ENCODE results near the gene BHLHE23.

The BHLHE23 gene

DNA sequence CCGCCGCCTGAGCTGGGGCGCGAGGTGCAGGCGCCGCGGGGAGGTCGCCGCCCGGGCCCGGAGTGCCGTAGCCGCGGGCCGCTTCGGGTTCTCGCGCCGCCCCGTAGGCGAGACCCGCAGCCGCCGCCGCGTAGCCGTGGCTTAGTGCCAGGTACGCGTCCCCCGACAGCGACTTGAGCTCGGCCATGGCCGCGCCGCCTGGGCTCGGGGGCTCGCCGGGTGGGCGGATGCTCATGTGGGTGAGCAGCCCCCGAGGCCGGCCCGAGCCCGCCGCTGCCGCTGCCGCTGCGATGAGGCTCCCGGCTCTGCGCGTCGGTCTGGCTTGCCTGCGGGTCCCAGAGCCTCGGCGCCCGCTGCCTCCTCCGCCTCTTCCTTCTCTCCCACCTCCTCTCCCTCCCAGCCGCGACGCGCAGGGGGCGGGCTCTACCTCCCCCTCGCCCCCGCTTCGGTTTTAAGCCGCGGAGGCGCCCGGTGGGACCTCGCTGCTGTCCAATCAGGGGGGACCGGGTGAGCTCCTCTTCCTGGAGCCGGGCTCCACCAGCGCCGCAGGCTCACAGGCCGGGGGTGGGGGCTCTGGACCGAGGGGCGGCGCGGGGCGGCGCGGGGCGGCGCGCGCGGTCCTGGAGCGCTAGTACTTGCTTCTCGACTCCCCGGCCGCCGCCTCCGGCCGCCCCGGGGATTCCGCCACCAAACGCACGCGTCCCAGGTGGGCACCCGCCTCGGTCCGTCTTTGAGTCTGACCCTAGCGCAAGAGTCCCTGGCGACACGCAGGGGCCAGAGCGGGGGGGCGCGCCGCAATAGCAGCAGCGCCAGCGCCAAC lies at the start of gene BHLHE23:
Gene BHLHE23 (minus strand): TSS at position 425 of the 820 bp plus-strand sequence. CDS start 190 bp downstream, at position 235.
- DNase-seq: no peak

DNA sequence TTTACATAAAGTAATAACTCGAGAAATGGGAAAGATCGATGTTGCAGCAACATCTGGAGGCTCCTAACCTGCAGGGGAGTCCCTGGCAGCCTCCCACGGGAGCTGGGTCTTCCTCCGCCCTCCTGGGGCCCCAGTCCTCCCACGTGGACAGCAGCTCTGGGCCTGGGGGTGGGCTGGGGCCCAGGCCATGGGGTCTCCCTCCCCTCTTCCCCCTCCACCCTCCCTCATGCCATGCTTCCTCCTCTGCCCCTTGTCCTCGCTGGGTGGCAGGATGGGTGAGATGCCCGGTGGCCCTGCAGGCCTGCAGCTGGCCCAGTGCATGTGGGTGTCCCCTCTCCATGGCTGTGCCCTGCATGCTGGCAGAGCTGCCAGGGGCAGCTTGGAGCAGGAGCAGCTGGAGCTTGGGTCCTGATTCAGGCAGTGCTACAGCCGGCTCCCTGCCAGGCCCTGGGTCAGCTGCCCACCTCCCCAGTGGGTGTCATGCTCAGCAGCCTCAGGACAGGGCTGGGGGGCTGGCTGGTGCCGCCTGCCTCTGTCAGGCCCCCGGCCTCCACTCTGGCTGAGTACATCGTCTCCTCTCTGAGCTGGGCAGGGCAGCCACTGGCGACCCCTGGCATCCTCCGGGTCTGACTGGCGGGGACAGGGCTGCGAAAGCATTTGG lies 48.9 kb upstream of the BHLHE23 start:
- no peak for DNase-seq

DNA sequence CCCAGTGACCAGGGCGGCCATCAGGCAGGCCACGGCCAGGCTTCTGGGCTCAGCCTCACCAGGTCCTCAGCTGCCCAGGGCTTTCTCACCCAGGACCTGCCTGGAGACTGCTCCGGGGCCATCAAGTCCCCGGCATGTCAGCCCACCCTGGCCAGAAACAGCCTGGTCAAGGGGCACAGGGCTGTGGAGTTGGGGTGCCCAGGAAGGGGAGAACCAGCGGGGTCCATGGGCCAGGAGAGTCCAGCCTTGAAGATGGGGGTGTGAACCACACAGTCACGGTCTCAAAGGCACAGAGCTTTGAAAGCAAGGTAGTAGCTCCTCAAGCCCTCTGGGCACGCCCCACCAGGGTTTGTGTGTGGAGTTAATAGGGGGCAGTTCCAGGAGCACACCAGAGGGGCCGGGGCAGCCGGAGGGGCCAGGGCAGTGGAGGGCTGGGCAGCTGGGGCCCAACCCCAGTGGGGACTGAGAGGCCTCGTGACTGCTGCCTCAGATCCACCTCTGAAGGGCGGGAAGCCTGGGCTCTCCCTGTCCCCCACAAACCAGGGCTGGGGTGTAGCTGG lies 48.0 kb upstream of the BHLHE23 start:
- DNase-seq: no peak

DNA sequence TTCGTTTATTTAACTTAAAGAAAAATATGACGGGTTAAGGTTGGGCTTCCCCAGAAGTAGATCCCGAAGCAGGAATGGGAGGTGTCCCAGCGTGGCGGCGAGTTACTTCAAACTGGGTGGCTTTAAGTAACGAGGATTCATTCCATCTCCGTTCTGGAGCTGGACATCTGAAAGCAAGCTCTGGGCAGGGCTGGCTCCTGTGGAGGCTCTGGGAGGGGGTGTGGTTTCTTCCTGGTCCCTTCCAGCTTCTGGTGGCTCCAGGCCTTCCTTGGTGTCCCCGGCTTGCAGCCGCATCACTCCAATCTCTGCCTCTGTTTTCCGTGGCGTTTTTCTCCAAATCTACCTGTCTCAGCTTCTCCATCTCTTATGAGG lies 47.3 kb upstream of the BHLHE23 start:
- DNase-seq: no peak

DNA sequence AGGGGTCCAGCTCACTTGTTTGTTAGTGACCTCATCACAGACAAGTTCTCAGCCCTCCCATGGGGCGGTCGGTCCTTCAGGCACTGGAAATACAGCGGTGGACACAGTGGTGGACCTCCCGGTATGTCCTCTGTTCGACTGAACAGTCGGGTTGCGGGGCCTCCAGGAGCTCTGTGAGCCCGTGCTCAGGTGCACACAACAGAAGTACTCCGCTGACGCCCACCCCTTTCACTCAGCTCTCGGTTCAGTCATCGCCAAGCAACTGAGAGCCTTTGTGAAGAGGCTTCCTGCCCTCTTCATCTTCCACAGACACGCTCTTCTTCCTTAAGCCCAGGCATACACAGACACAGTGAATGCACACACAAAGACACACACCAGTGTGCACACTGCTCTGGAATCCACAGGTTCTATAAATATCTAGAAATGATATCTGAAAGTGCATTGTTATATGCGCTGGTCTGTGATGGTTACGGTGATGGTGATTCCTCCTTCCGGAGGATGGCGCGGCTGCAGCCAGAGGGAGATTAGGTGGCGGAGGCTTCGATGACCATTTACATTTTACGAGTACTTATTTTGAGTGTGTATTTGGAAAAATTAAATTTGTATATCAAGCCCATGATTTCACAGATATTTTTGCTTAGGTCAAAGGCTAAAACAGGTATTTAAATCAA lies 46.8 kb upstream of the BHLHE23 start:
- DNase-seq: no peak

DNA sequence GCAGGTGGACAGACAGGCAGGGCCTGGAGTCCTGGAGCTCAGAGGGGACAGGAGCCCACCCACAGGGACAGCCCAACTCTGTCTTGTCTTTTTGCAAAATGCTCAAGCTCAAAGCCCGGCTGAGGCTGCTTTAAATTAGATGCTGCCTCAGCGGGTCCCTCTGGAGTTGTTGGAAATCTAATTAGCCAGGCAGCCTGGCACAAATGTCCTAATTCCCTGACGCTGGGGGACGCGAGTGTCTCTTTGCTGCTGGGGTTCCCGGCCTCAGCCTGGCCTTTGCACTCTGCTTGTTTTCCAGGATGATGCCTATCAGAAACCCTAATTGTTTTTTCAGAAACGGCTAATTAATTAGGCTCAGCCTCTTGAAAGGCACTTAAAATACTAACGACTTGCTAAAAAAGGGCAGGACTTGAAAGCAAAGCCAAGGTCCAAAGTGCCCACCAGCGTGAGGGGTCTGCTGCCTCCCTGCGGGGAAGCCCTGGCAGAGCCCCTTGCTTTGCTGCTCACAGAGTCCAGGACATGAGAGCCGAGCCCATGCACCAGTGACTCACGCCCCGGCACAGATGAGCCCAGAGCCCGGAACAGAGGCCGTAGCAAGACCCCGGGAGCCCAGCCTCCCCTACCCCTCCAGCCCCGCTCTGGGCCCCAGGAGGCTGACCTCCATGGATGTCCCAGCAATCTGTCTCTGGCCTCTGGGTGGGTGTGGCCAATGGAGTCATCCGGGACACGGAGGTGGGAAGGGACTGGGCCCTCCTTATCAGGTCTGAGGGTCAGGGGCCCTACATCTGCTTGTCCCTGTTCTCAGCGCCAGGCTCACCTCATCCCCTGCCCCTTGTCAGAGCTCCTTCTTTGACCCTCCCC lies 46.0 kb upstream of the BHLHE23 start:
- no peak for DNase-seq

DNA sequence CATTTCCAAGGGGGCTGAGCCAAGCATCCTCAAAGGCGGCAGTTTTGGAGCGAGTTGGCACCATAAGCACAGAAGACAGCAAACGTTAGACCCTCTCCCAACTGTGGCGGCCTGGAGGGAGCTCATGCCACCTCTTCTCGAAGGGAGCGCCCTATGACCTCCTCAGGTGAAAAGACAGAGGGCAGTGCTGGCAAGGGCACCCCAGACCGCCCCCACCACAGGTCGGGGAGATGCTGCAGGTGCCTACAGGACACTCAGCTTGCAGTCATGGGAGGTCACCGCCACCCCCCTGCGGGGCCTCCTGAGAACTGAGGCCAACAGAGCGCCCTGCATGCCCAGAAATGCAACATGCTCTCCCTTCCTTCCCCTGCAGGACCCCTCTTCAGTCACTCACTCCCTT lies 45.1 kb upstream of the BHLHE23 start:
- DNase-seq: no peak

DNA sequence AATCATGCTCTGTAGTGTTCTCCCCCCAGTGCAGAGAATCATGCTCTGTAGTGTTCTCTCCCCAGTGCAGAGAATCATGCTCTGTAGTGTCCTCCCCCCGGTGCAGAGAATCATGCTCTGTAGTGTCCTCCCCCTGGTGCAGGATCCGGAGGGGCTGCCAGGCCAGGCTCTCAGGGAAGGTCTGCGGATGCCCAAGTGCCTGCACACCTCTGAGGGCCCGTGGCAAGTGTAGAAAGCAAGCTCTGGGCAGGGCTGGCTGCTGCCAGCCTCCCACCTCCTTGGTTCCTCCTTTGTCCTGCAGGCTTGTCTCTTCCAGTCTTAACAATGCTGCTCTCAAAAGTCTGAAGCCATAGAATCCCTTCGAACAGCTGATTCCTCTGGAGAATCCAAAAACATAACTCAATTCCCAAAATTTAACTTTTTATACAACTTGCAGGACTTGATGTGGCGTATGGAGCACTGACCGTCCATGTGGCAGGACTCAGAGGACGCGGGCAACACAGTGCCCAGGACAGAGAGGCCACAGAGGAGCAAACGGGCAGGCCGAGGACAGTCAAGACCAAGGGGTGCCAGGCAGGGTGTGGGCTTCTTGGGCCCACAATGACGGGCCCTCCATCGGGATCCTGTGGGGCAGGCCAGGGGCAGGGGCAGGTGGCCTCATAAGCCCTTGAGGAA lies 44.6 kb upstream of the BHLHE23 start:
- no peak for DNase-seq

DNA sequence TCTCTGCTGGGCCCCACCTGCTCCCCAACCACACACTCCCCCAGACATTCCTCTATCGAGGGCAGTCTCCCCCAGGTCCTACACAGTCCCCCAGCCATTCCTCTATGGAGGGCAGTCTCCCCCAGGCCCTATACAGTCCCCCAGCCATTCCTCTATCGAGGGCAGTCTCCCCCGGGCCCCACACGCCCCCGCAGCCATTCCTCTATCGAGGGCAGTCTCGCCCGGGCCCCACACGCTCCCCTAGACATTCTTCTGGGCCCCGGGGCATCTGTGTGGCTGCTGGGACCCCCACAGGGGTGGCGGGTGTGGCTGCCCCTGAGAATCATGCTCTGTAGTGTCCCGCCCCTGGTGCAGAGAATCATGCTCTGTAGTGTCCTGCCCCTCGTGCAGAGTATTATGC lies 43.6 kb upstream of the BHLHE23 start:
- DNase-seq: no peak

DNA sequence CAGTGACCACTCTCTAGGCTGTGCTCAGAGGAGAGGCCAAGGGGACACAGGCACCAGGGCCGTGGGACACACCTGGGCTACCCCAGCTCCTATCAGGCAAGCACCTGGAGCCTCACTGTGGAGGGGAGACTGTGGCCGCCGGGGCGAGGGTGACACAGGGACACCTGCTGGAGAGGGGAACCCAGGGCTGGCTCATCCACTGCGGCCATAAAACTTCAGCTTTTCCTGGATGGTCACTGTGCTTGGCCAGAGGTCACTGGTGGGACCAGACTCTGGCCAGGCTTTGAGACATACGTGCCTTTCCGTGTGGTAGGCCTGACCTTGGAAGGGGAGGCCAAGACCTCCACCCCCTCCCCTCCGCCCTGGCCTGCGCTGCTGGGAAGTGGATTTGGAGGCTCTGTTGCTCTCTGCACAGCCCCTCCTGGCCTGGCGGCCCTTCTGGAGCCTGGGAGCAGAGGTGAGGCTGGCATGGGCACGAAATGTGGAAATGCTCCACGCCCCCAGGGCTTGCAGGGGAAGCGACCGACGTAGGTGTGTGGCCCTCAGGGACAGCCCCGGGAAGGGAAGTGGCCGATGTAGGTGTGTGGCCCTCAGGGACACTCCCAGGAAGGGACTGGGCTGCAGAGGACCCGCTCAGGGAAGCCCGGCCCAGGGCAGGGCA lies 42.9 kb upstream of the BHLHE23 start:
- DNase-seq: no peak

DNA sequence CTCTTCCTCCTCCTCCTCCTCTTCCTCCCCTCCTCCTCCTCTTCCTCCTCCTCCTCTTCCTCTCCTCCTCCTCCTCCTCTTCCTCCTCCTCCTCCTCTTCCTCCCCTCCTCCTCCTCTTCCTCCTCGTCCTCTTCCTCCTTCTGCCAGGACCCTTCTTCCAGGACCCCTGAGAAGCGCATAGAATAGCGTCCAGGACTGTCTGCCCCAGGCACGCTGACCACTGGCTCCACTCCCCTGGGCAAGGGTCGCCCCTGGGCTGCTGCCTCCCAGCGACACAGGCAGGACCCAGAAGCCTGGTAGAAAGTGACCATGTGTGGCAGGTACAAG lies 42.4 kb upstream of the BHLHE23 start:
- no peak for DNase-seq

DNA sequence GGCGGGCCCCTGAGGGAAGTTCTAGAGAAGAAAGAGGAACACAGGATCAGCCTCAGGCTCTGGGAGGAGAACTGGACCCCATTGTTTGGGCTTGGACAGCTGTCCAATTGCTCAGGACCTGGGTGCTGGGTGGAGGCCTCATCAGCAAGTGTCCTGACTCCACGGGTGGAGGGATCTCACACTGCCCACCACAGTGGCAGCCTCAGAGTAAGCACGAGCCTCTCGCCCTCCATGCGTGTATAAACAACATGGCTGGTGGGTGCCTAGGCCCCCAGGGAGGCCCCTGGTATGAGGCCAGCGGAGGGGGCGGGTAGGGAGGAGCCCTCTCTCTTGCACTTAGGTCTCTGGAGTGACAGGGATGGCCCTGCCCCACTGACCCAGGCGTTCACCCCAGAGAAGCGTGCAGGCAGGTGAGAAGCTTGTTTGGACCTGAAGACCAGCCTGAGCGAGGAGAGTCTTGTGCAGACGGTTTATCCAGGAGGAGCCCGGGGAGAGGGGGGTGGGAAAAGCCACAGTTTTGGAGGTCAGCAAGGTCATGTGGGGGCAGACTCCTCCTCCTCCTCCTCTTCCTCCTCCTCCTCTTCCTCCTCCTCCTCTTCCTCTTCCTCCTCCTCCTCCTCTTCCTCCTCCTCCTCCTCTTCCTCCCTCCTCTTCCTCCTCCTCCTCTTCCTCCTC lies 41.9 kb upstream of the BHLHE23 start:
- DNase-seq: no peak

DNA sequence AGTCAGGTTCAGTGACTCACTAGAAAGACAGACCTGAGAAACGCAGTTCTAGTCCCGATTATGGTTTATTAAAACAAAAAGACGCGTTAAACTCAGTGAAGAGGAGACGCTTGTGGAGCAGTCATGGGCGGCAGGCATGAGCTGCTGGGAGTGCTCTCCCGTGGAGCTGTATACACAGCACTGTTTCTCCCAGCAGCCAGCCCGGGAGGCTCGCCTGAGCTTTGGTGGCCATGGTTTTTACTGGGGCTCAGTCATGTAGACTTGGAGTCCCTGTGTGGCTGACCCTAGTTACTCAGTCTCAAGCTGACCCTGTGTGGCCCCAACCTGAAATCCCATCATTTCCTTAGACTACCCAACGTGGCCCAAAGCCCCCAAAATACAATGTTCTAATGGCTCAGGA lies 41.2 kb upstream of the BHLHE23 start:
- no peak for DNase-seq

DNA sequence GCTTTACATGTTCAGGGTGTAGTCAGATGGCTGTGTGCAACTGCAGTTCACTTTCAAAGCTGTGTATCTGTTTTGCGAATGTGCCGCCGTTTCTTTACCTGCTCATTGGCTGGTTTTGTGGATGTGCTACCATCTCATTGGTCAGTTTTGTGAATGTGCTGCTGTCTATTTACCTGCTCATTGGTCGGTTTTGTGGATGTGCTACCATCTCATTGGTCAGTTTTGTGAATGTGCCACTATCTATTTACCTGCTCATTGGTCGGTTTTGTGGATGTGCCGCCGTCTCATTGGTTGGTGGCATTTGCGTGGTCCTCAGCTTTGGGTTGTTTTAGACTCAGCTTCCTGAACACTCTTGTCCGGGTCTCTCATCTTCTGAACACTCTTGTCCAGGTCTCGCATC lies 40.5 kb upstream of the BHLHE23 start:
- DNase-seq: no peak

DNA sequence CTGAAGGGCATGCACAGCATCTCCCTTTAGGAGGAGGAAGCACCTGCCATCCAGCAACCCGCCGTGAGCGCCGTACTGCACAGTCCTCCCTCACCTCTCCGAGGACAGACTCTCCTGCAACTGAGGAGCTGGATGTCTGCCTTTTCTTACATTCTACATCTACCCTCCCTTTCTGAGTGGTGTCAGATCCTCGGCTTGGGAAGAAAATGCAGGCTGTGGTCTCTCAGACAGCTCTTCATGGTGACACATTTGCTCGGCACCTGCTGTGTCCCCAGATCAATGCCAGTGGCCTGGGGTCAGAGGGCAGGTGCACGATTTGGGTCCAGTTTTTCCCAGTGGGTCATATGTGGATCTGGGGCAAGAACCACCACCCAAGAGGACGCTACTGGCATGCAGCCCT lies 40.1 kb upstream of the BHLHE23 start:
- no peak for DNase-seq

DNA sequence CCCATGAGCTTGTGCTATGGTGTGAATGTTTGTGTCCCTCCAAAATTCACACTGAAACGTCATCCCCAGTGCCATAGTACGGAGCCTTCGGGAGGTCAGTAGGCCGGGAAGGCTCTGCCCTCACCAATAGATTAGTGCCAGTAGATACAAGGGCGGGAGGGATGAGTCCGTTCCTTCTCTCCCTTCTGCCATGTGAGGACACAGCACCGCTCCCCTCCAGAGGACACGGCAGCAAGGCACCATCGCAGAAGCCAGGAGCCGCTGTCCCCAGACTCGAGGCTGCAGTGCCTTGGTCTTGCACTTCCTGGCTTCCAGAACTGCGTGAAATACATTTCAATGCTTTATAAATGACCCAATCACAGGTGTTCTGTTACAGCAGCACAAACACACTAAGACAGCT lies 39.2 kb upstream of the BHLHE23 start:
- DNase-seq: no peak

DNA sequence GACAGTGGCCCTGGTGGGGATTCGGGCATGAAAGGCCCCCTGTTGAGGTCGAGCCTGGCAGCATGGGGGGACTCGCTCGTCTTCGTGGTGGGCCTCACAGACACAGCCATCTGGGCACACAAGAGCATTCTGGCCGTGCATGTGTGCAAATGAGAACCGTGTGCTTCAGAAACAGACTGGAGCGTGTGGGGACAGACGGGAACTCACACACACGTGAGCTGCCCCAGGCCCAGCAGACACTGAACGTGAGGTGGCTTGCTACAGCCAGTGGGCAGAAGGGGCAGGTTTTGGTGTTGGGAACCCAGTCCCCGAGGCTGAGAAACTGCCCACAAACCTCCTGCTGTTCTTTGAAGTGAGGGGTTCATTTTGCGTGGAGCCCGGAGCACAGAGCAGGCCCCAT lies 38.6 kb upstream of the BHLHE23 start:
- no peak for DNase-seq

DNA sequence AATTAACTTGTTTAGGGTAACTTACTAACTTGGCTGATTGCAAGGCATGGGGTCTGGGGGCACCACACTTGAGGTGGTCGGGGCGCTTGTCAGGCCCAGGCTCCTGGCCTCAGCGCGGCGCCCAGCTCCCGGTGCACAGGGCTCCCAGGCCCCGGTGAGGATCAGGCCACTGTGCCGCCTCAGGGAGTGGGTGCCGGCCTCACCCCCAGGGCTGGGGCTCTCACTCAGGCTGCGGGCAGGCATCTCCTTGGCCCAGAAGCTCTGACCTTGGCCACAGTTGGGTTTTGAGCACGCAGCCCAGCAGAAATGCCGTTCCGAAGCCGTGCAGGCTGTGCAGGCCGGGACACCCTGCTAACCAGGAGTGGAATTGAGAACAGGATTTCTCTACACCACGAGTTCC lies 37.8 kb upstream of the BHLHE23 start:
- no peak for DNase-seq

DNA sequence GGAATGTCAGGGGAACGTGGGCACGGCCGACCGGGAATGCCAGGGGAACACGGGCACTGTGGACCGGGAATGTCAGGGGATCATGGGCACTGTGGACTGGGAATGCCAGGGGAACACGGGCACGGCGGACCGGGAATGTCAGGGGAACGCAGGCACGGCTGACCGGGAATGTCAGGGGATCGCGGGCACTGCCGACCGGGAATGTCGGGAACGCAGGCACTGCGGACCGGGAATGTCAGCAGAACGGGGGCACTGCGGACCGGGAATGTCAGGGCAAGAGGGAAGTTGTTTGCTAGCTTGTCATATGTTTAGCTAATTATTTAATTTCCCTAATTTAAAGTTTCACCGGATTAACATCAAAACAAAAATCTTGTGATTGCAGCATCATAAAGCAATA lies 37.4 kb upstream of the BHLHE23 start:
- DNase-seq: no peak

DNA sequence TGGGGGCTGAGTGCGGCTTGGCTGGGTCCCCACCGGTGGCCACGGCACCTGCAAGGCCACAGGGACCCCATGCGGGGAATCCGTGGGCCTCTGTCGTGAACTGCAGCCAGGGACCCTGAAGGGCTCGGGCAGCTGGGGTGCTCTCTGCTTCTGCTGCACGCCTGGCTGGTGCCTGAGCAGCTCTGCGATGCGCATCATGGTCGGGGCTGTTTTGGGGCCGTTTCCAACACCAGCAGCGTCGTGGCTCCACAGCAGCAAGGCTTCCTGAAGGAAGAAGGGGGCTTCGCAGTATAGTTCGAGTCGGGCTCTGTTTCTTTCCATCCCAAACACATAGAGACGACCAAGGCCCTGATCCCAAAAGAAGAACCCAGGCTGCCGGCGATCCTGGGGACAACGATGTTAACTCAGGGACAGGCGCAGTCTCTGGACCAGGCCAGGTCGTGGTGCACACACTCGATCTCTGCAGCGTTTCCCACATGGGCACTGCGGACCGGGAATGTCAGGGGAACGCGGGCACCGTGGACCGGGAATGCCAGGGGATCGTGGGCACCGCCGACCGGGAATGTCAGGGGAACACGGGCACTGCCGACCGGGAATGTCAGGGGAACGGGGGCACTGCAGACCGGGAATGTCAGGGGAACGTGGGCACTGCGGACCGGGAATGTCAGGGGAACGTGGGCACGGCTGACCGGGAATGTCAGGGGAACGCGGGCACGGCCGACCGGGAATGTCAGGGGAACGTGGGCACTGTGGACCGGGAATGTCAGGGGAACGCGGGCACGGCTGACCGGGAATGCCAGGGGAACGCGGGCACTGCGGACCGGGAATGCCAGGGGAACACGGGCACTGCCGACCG lies 36.8 kb upstream of the BHLHE23 start:
- DNase-seq: no peak

All from NCI-H774 (cell line).